Measurements from ENCODE around the gene RBM15B.

Gene RBM15B

DNA sequence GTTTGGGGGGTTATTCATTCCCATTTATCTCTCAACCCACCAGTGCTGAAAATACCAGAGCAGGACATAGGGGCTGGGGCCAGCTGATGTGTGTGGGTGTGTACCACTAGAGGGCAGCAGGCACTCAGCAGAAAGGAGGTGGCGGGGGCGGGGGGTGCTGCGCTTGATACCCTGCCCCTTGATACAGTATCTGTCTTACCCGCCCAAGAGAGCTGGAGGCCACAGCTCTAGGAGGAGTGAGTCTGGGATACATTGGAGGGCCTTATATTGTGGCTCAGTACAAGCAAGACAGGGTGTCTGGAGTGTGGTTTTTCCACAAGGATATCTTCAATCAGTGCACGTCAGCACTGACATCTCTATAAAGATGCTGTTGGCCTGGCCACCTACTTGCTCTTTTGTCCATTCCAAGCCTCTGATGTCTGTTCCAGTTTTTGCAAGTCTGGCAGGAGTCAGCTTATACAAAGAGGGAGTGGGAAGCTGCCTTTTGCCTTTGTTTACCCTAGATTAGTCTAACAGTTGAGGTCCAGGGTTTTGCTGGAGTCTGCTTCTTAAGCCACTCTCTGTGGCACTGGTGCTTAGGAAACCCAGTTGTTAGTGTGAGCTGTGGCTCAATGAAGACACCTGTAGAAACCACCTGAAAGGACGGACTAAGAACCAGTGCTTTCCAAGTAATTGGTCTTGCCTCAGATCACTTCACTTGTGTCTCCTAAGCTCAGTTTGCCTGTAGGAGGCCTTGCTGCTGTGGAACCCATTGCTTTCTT lies 1.5 kb upstream of the RBM15B start:
- peak in 6 of 10 donors; percentile 31 to 90 (median 52) for DNase-seq
- intact Hi-C loops (cut with DNase I) = loop anchor here (5.0 kb wide), 1 partner anchor 113 kb away; the partner anchor contains the start of gene DCAF1

DNA sequence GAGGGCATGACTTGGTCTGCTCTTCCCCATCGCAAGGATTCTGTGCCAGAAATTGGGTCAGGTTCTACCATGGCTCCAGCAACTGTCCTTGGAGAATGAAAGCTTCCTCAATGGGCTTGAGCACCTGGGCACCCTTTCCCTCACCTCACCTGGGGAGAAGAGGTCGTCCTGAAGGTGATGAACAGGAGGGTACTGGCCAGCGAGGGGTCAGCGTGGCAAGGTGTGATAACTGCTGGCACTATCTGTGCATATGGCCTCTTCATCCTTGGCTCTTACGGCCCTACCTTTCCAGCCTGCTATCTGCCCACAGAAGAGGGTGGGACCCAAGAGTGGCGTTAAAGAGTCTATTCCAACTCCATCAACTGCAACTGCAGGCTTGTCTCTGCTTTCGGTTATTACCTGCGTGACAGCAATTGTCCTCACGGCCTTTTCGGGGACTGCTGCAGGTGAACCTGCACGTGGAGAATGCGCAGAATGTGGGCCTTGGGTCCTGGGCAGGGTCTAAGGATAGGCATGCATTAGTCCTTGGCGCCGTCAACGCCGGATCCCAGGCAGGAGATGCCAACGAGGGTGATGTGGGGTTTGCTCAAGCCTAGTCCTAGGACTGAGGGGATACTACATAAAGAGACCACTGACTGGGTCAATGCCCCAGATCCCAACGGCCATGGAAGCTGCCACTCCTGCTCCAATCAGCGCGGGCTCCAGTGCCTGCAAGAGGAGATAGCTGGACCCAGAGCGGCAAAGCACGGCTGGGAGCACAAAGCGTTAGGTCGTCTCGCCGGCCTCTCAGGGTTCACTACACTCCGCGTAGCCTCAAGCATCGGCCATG lies 625 bp upstream of the RBM15B start:
- no peak for DNase-seq
- intact Hi-C loops (cut with DNase I) = no loop called here

DNA sequence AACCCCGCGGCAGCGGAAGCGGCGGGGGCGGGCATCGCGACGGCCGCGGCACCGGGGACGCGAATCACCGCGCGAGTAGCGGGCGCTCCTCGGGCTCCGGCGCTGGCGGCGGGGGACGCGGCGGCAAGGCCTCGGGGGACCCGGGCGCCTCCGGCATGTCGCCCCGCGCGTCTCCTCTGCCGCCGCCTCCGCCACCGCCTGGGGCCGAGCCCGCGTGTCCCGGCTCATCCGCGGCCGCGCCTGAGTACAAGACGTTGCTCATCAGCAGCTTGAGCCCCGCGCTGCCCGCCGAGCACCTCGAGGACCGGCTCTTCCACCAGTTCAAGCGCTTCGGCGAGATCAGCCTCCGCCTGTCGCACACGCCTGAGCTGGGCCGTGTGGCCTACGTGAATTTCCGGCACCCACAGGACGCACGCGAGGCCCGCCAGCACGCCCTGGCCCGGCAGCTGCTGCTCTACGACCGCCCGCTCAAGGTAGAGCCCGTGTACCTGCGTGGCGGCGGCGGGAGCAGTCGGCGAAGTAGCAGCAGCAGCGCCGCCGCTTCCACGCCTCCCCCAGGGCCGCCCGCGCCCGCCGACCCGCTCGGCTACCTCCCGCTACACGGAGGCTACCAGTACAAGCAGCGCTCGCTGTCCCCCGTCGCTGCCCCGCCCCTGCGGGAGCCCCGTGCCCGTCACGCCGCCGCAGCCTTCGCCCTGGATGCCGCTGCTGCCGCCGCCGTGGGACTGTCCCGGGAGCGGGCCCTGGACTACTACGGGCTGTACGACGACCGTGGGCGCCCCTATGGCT lies 675 bp downstream of the RBM15B start:
- peak in 3 of 10 donors; percentile 28 to 85 (median 80) for DNase-seq
- intact Hi-C loops (cut with DNase I) = loop anchor here (2.0 kb wide), 1 partner anchor 279 kb away; the partner anchor contains the start of gene TEX264

- intact Hi-C loops (cut with DNase I) = loop anchor here (2.0 kb wide), 1 partner anchor 278 kb away; the partner anchor contains the start of gene TEX264
Measured at GRCh38 chr3:51392355-51393133, 1.5 kb downstream of the RBM15B start.

DNA sequence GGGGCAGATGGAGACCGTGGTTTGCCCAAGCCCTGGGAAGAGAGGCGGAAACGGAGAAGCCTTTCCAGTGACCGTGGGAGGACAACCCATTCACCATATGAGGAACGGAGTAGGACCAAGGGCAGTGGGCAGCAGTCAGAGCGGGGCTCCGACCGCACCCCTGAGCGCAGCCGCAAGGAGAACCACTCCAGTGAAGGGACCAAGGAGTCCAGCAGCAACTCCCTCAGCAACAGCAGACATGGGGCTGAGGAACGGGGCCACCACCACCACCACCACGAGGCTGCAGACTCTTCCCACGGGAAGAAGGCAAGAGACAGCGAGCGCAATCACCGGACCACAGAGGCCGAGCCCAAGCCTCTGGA lies 2.0 kb downstream of the RBM15B start:
- intact Hi-C loops (cut with DNase I) = loop anchor here (2.0 kb wide), 1 partner anchor 278 kb away; the partner anchor contains the start of gene TEX264
- peak in 1 of 10 donors; percentile 59 for DNase-seq

More at GRCh38 chr3:51392355-51393133, 1.5 kb downstream of the RBM15B start:
- peak in 1 of 10 donors; percentile 59 for DNase-seq

- peak in 1 of 10 donors; percentile 67 for DNase-seq
- intact Hi-C loops (cut with DNase I) = loop anchor here (2.0 kb wide), 1 partner anchor 277 kb away; the partner anchor contains the start of gene TEX264
Measured at GRCh38 chr3:51393564-51393963, 2.5 kb downstream of the RBM15B start.

DNA sequence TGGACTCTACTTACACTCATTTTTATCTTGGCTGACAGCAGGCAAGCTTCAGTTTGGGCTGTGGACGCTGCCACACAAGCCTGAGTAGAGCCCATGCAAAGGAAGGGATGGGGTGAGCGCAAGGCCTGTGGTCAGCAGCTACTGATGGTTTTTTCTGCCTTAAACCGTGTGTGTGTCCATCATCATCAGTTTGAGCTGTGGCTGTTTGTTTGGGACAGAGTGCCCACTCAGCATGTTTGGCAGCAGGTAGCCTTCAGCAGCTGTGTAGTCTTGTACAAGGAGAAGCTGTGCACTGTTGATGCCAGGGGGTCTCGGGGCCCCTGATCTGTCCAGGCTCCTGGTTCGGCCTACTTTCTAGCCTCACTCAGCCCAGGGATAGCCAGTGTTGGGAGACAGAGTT lies 3.5 kb downstream of the RBM15B start:
- intact Hi-C loops (cut with DNase I) = no loop called here
- peak in 1 of 10 donors; percentile 58 for DNase-seq

GRCh38 chr3:51395493-51396213 lies 4.6 kb downstream of the RBM15B start:
- intact Hi-C loops (cut with DNase I) = no loop called here
- DNase-seq = peak in 1 of 10 donors; percentile 78

- intact Hi-C loops (cut with DNase I) = no loop called here
- peak in 1 of 10 donors; percentile 58 for DNase-seq
Measured at GRCh38 chr3:51396401-51396800, 5.3 kb downstream of the RBM15B start.

- DNase-seq = peak in 1 of 10 donors; percentile 31
- intact Hi-C loops (cut with DNase I) = no loop called here
Measured at GRCh38 chr3:51397392-51397791, 6.3 kb downstream of the RBM15B start.

- intact Hi-C loops (cut with DNase I) = no loop called here
- DNase-seq = peak in 1 of 10 donors; percentile 8
Measured at GRCh38 chr3:51398595-51399310, 7.7 kb downstream of the RBM15B start.

- DNase-seq = peak in 1 of 10 donors; percentile 28
- intact Hi-C loops (cut with DNase I) = no loop called here
Measured at GRCh38 chr3:51400166-51400565, 9.1 kb downstream of the RBM15B start.

DNA sequence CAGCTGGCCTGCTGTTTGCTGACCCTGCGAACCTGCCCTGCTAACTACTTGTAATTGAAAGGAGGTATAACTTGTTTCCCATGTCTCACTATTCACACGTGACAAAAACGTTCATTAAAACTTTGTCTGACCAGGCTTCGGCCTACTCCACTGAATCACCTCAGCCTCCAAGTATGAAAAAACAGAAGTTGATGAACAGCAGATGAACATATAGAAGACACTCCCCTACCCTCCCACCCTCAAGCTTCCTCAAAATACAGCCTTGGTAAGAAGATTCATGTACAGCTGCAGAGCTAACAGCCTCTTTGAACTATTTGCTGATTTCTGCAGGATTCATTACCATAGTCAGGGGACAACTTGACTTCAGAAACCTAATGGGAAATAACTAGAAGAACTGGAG lies 10.7 kb downstream of the RBM15B start:
- intact Hi-C loops (cut with DNase I) = no loop called here
- DNase-seq = no peak

DNA sequence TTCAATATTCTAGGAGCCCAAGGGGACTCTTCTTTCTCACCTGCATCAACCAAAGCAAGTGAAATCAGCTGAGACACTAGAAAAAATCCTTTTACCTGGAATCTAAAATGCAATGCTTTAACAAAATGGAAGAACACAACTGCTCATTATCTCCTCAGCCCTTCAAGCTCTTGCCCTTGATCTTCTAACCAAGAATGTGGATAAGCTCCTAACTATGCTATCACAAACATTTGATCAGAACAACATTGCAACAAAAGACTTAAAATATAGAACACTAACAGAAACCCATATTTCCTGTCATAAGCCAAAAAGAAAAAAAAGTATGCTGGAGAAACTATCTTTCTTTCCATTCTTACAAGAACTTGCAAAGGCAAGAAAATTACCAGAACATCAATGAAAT lies 12.6 kb downstream of the RBM15B start:
- no peak for DNase-seq
- intact Hi-C loops (cut with DNase I) = no loop called here

DNA sequence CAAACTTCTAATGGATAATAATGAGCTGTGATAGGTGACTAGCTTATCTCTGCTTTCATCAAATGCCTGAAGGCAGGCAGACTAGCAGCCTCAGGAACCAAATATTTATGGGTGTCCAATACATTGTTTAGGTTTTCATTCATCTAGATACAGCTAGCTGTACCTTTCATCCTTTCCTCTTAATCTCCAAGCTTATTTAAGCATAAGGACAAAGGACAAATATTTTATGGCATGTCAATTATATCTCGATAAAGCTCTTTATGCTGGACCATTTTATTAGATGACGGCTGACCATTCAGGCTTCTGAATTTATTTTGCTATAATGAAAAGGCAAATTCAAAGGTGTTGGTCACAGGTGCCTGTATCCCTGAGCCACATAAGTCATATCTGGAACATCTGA lies 16.9 kb downstream of the RBM15B start:
- intact Hi-C loops (cut with DNase I) = no loop called here
- no peak for DNase-seq

- no peak for DNase-seq
- intact Hi-C loops (cut with DNase I) = no loop called here
Measured at GRCh38 chr3:51408813-51409212, 17.7 kb downstream of the RBM15B start.

GRCh38 chr3:51422211-51422610 lies 31.1 kb downstream of the RBM15B start:
- no peak for DNase-seq
- intact Hi-C loops (cut with DNase I) = no loop called here

- intact Hi-C loops (cut with DNase I) = no loop called here
- no peak for DNase-seq
Measured at GRCh38 chr3:51426921-51427320, 35.8 kb downstream of the RBM15B start.
